ENCODE data around the gene CEACAM4.
"Not testable (repeated sequence)": the region's sequence is repeated elsewhere in the genome, so short reads cannot be mapped to it uniquely, and the experiment has no call there.

The CEACAM4 gene

GRCh38 chr19:41626877-41627276 lies at the start of gene CEACAM4:
Gene CEACAM4, minus strand, starts transcription at chr19:41627074. Its CDS starts 111 bp downstream, at chr19:41626963.
- no peak for DNase-seq

GRCh38 chr19:41671486-41671885 lies 44.6 kb upstream of the CEACAM4 start:
- DNase-seq, result no peak

GRCh38 chr19:41670755-41671154 lies 43.9 kb upstream of the CEACAM4 start:
- DNase-seq, result no peak

GRCh38 chr19:41668315-41668714 lies 41.4 kb upstream of the CEACAM4 start:
- DNase-seq, result no peak

- DNase-seq, result no peak
Observed at GRCh38 chr19:41666075-41666474, 39.2 kb upstream of the CEACAM4 start.

GRCh38 chr19:41657157-41657556 lies 30.3 kb upstream of the CEACAM4 start:
- no peak for DNase-seq

- not testable (repeated sequence) for DNase-seq
Observed at GRCh38 chr19:41656756-41657155, 29.9 kb upstream of the CEACAM4 start.

- DNase-seq, result no peak
Observed at GRCh38 chr19:41652250-41652649, 25.4 kb upstream of the CEACAM4 start.

- DNase-seq, result no peak
Observed at GRCh38 chr19:41649827-41650226, 23.0 kb upstream of the CEACAM4 start.

- DNase-seq, result no peak
Observed at GRCh38 chr19:41646589-41647204, 19.8 kb upstream of the CEACAM4 start.

- DNase-seq, result peak; percentile 38
Observed at GRCh38 chr19:41641879-41642485, 15.1 kb upstream of the CEACAM4 start.

GRCh38 chr19:41638641-41639081 lies 11.8 kb upstream of the CEACAM4 start:
- no peak for DNase-seq

GRCh38 chr19:41637484-41637883 lies 10.6 kb upstream of the CEACAM4 start:
- no peak for DNase-seq

GRCh38 chr19:41627966-41628675 lies 1.2 kb upstream of the CEACAM4 start:
- no peak for DNase-seq

GRCh38 chr19:41626278-41626677 lies 596 bp downstream of the CEACAM4 start:
- no peak for DNase-seq

GRCh38 chr19:41624937-41625336 lies 1.9 kb downstream of the CEACAM4 start:
- DNase-seq, result no peak

- no peak for DNase-seq
Observed at GRCh38 chr19:41624515-41624914, 2.4 kb downstream of the CEACAM4 start.

- no peak for DNase-seq
Observed at GRCh38 chr19:41623360-41623759, 3.5 kb downstream of the CEACAM4 start.

- no peak for DNase-seq
Observed at GRCh38 chr19:41621654-41622053, 5.2 kb downstream of the CEACAM4 start.

- no peak for DNase-seq
Observed at GRCh38 chr19:41621226-41621625, 5.6 kb downstream of the CEACAM4 start.

GRCh38 chr19:41620171-41620570 lies 6.7 kb downstream of the CEACAM4 start:
- DNase-seq, result no peak

- DNase-seq, result no peak
Observed at GRCh38 chr19:41619018-41619556, 7.8 kb downstream of the CEACAM4 start.

- DNase-seq, result no peak
Observed at GRCh38 chr19:41617941-41618730, 8.7 kb downstream of the CEACAM4 start.

Measured in DMS79 (cell line).